CD14-positive monocyte (primary cell): ENCODE results near the gene HPS4. TPM values are rescaled to one million over a fixed set of nuclear protein-coding genes. Genes with fewer than 3 reads are reported as not detected.
A peak's percentile ranks its signal among the peaks of the same experiment; 100 is the strongest.
"Not testable (repeated sequence)": the region's sequence is repeated elsewhere in the genome, so short reads cannot be mapped to it uniquely, and the experiment has no call there.

Experiments used
- DNase-seq, 3 donors: peaks; one replicate each; pipeline ENCODE4 v3.0.0-alpha.2; 2011 to 2022
- H2AFZ ChIP-seq: 2 replicates; pipeline ENCODE4 v1.6.0; 2012; ENCODE audit warnings: mild to moderate bottlenecking, low read depth, low read length, inconsistent platforms; ENCODE audit not compliant: insufficient read depth, poor library complexity, severe bottlenecking
- H3K27ac ChIP-seq, 2 donors: 1 replicate in 1 of 2; 2 replicates in 1 of 2; pipeline ENCODE4 v1.5.1; 2012 to 2013; ENCODE audit warnings: low read length in 2 of 2, control low read depth in 1 of 2, inconsistent platforms in 1 of 2, low read depth in 1 of 2, mild to moderate bottlenecking in 1 of 2
- H3K27me3 ChIP-seq, 2 donors: one replicate each; pipeline versions ENCODE4 v1.6.0 to v1.6.1; 2011 to 2013; ENCODE audit warnings: low read length in 2 of 2; ENCODE audit not compliant: control insufficient read depth in 2 of 2, insufficient read depth in 2 of 2
- H3K36me3 ChIP-seq, 2 donors: replicated peaks in 1 of 2; 1 replicate in 1 of 2; 2 replicates in 1 of 2; pipeline versions ENCODE4 v1.5.1 to v1.6.1; 2012 to 2013; ENCODE audit warnings: low read length in 2 of 2, control low read depth in 1 of 2, inconsistent platforms in 1 of 2, mild to moderate bottlenecking in 1 of 2; ENCODE audit not compliant: insufficient read depth in 2 of 2, control insufficient read depth in 1 of 2
- H3K4me1 ChIP-seq, 2 donors: 1 replicate in 1 of 2; 2 replicates in 1 of 2; pipeline versions ENCODE4 v1.5.1 to v1.6.1; 2012 to 2013; ENCODE audit warnings: low read length in 2 of 2, control low read depth in 1 of 2, inconsistent platforms in 1 of 2, mild to moderate bottlenecking in 1 of 2, moderate library complexity in 1 of 2; ENCODE audit not compliant: insufficient read depth in 2 of 2, control insufficient read depth in 1 of 2
- H3K4me2 ChIP-seq: replicated peaks from 2 replicates; pipeline ENCODE3; 2012; ENCODE audit warnings: low read length, moderate library complexity, mild to moderate bottlenecking; ENCODE audit not compliant: poor library complexity, severe bottlenecking; ENCODE audit errors: extremely low read depth
- H3K4me3 ChIP-seq, 3 experiments: fragments of 200-600 bp in 1 of 3; sonication (generic) in 1 of 3; replicated peaks in 1 of 3; 1 replicate in 2 of 3; 2 replicates in 1 of 3; pipeline ENCODE4 v1.5.1; 2011 to 2013; ENCODE audit warnings: low read length in 3 of 3, mild to moderate bottlenecking in 3 of 3, control low read depth in 2 of 3, low read depth in 2 of 3, inconsistent platforms in 1 of 3, moderate library complexity in 1 of 3
- H3K79me2 ChIP-seq: 2 replicates; pipeline ENCODE4 v1.6.0; 2012; ENCODE audit warnings: mild to moderate bottlenecking, control low read depth, inconsistent platforms, low read length, moderate library complexity; ENCODE audit not compliant: insufficient read depth
- H3K9ac ChIP-seq: 2 replicates; pipeline ENCODE4 v1.6.0; 2017; ENCODE audit warnings: low read length, mild to moderate bottlenecking; ENCODE audit not compliant: insufficient read depth, poor library complexity, severe bottlenecking
- H3K9me3 ChIP-seq, 2 donors: replicated peaks in 1 of 2; 1 replicate in 1 of 2; 2 replicates in 1 of 2; pipeline versions ENCODE4 v1.5.1 to v1.6.1; 2012 to 2013; ENCODE audit warnings: low read length in 2 of 2, control low read depth in 1 of 2; ENCODE audit not compliant: control insufficient read depth in 1 of 2, insufficient read depth in 1 of 2
- H4K20me1 ChIP-seq: 2 replicates; pipeline ENCODE4 v1.6.0; 2012; ENCODE audit warnings: mild to moderate bottlenecking, low read length, control low read depth, moderate library complexity; ENCODE audit not compliant: insufficient read depth
- H3K27ac Mint-ChIP-seq, 7 donors: one replicate each; pipeline ENCODE4 v1.8.0; 2020; ENCODE audit warnings: mild to moderate bottlenecking in 7 of 7, mixed read lengths in 7 of 7, moderate library complexity in 6 of 7, inconsistent platforms in 2 of 7
- H3K27me3 Mint-ChIP-seq, 3 donors: one replicate each; pipeline ENCODE4 v1.8.0; 2021 to 2022; ENCODE audit warnings: low read depth in 3 of 3, mild to moderate bottlenecking in 3 of 3, mixed read lengths in 3 of 3, moderate library complexity in 3 of 3, inconsistent platforms in 1 of 3
- H3K36me3 Mint-ChIP-seq, 2 donors: one replicate each; pipeline ENCODE4 v1.8.0; 2020; ENCODE audit warnings: mixed read lengths in 2 of 2, inconsistent platforms in 1 of 2, mild to moderate bottlenecking in 1 of 2
- H3K4me1 Mint-ChIP-seq: one replicate; pipeline ENCODE4 v1.8.0; 2020; ENCODE audit warnings: mild to moderate bottlenecking, mixed read lengths
- H3K4me3 Mint-ChIP-seq, 2 donors: one replicate each; pipeline ENCODE4 v1.8.0; 2020; ENCODE audit warnings: mild to moderate bottlenecking in 2 of 2, mixed read lengths in 2 of 2, moderate library complexity in 1 of 2
- H3K9me3 Mint-ChIP-seq, 7 donors: one replicate each; pipeline ENCODE4 v1.8.0; 2020 to 2022; ENCODE audit warnings: mixed read lengths in 7 of 7, mild to moderate bottlenecking in 6 of 7, moderate library complexity in 6 of 7, inconsistent platforms in 2 of 7
- CTCF ChIP-seq: fragments of 200-600 bp; IDR thresholded peaks from one replicate; pipeline ENCODE4 v1.8.0; 2022; ENCODE audit warnings: antibody characterized with exemption, mild to moderate bottlenecking
- WGBS: methylation state at CpG from one replicate; pipeline ENCODE4 v1.1.5; 2013; ENCODE audit warnings: missing lambda C conversion rate; ENCODE audit not compliant: insufficient coverage; 5-methylcytosine and 5-hydroxymethylcytosine counted together
- intact Hi-C, 2 donors: fragments of 100-400 bp; cut with micrococcal nuclease; formaldehyde crosslinking; loops; one replicate each; pipeline versions ENCODE4 v1.15.0 to v1.15.1; 2023
- polyA plus RNA-seq, 3 donors: library from polyadenylated mRNA; depleted of rRNA in 1 of 3; unstranded in 2 of 3; stranded (reverse) in 1 of 3; fragments of 300-500 nt in 2 of 3; fragments of >200 nt in 1 of 3; fragmentation: Illumina TruSeq in 2 of 3; gene quantifications; 1 replicate in 2 of 3; 2 replicates in 1 of 3; pipeline ENCODE4 v1.2.3, GENCODE V29; 2012 to 2021

HPS4 gene
- polyA plus RNA-seq, 3 donors, result 5.7 to 21.6 (median 7.5) TPM

GRCh38 chr22:26442086-26442756, 41.4 kb downstream of the HPS4 start:
- intact Hi-C loops, result no loop called here
- peak overlapping the region in 2 of 7 donors; percentile 58 to 61 for H3K27ac Mint-ChIP-seq

GRCh38 chr22:26439559-26439958, 44.0 kb downstream of the HPS4 start:
- no peak overlapping the region for H3K27ac ChIP-seq
- H3K36me3 ChIP-seq, result peaks cover 11 to 42% of the 10 kb centered on the region in 2 donors
- no peak for DNase-seq
- no peak overlapping the region for H3K4me3 ChIP-seq
- H4K20me1 ChIP-seq, result peaks cover 22% of the 10 kb centered on the region
- Mint-ChIP-seq H3K27ac (no peak overlapping the region), H3K36me3 (peaks cover 43 to 64% of the 10 kb centered on the region in 2 donors), H3K9me3 (no peaks in the 10 kb centered on the region), H3K4me1 (peaks cover 34% of the 10 kb centered on the region), H3K4me3 (no peak overlapping the region), H3K27me3 (peaks cover 0 to 3% (median 2%) of the 10 kb centered on the region in 3 donors)
- peaks cover 20 to 25% of the 10 kb centered on the region in 2 donors for H3K4me1 ChIP-seq
- no peaks in the 10 kb centered on the region for H3K27me3 ChIP-seq
- peaks cover 31% of the 10 kb centered on the region for H3K79me2 ChIP-seq
- WGBS, result 100% methylated on average over 3 of the region's 3 CpGs
- H3K4me2 ChIP-seq, result no peak overlapping the region
- H2AFZ ChIP-seq, result no peak overlapping the region
- no peak overlapping the region for H3K9ac ChIP-seq
- no peaks in the 10 kb centered on the region for H3K9me3 ChIP-seq
- no peak for TF ChIP-seq CTCF
- intact Hi-C loops, result no loop called here

More at GRCh38 chr22:26442086-26442756, 41.4 kb downstream of the HPS4 start:
- 100% methylated on average over 1 of the region's 4 CpGs for WGBS
- H3K4me3 Mint-ChIP-seq, result no peak overlapping the region
- H2AFZ ChIP-seq, result no peak overlapping the region
- no peak for DNase-seq
- no peak overlapping the region for H3K4me3 ChIP-seq
- H3K27ac ChIP-seq, result no peak overlapping the region
- peaks cover 8% of the 10 kb centered on the region for H3K4me1 Mint-ChIP-seq
- no peak for TF ChIP-seq CTCF
- peaks cover 11 to 48% of the 10 kb centered on the region in 2 donors for H3K36me3 ChIP-seq
- H3K79me2 ChIP-seq, result peaks cover 15% of the 10 kb centered on the region
- H3K27me3 ChIP-seq, result no peaks in the 10 kb centered on the region
- no peak overlapping the region for H3K4me2 ChIP-seq
- peaks cover 46 to 60% of the 10 kb centered on the region in 2 donors for H3K36me3 Mint-ChIP-seq
- peaks cover 12% of the 10 kb centered on the region for H4K20me1 ChIP-seq
- H3K4me1 ChIP-seq, result peaks cover 4 to 6% of the 10 kb centered on the region in 2 donors
- H3K9me3 Mint-ChIP-seq, result no peaks in the 10 kb centered on the region
- peaks cover 0 to 3% (median 2%) of the 10 kb centered on the region in 3 donors for H3K27me3 Mint-ChIP-seq
- H3K9ac ChIP-seq, result no peak overlapping the region
- H3K9me3 ChIP-seq, result no peaks in the 10 kb centered on the region

- peak overlapping the region in 1 of 7 donors; percentile 58 for H3K27ac Mint-ChIP-seq
- Histone ChIP-seq H3K79me2 (peaks cover 39% of the 10 kb centered on the region), H4K20me1 (peaks cover 22% of the 10 kb centered on the region), H3K4me1 (peaks cover 23 to 32% of the 10 kb centered on the region in 2 donors), H3K36me3 (peaks cover 13 to 42% of the 10 kb centered on the region in 2 donors)
- H3K9ac ChIP-seq, H3K4me3 Mint-ChIP-seq, H2AFZ ChIP-seq, H3K27me3 Mint-ChIP-seq, DNase-seq, H3K27me3 ChIP-seq, H3K9me3 Mint-ChIP-seq, H3K9me3 ChIP-seq, H3K4me3 ChIP-seq, H3K27ac ChIP-seq, intact Hi-C loops, H3K4me2 ChIP-seq: not testable (repeated sequence)
- peaks cover 40% of the 10 kb centered on the region for H3K4me1 Mint-ChIP-seq
- 100% methylated on average over 3 of the region's 3 CpGs for WGBS
- H3K36me3 Mint-ChIP-seq, result peaks cover 45 to 63% of the 10 kb centered on the region in 2 donors
Observed at GRCh38 chr22:26438776-26439175, 44.8 kb downstream of the HPS4 start.
